ENCODE measurements around the gene JAM2. TPM values are rescaled to one million over a fixed set of nuclear protein-coding genes. Genes with fewer than 3 reads are reported as not detected.

Gene JAM2
- polyA plus RNA-seq, 1 donor from 2014 or later: 1.1 TPM

DNA sequence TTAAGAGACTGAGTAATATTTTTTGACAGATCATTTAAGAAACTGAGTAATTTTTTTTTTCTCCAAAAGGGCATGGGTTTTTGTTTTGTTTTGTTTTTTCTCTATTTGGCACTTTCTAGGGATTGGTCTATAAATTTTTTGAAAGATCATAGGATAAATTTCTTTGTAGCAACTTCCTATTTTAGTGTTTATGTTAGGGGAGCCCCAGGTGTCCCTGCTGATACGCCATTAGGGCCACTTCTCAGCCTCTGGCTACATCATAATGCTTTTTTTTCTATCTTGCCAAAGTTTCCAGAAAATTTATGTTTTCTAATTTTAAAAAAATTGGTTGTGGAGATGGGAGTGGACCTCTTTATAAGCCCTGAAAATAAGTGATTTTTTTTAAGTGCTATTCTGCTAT lies 98.4 kb downstream of the JAM2 start:
- Histone ChIP-seq H3F3A (ENCODE audit: insufficient read depth, low read length, poor library complexity, severe bottlenecking) (no peaks in the 10 kb centered on the region), H3K36me3 (ENCODE audit: insufficient read depth, low read length) (no peaks in the 10 kb centered on the region), H2AFZ (ENCODE audit: low read depth, low read length) (no peak overlapping the region), H3K79me2 (replicated peaks; ENCODE audit: insufficient read depth, low read length) (peaks cover 64% of the 10 kb centered on the region), H3K9ac (ENCODE audit: low read length) (peak overlapping the region; percentile 90), H3K9me3 (ENCODE audit: low read length) (no peaks in the 10 kb centered on the region), H3K9me2 (ENCODE audit: insufficient read depth, low read length) (no peaks in the 10 kb centered on the region), H3K27me3 (ENCODE audit: insufficient read depth, low read depth, low read length) (no peaks in the 10 kb centered on the region), H3K27ac (ENCODE audit: low read length) (no peak overlapping the region), H3K4me2 (ENCODE audit: low read length) (peak overlapping the region; percentile 12), H4K20me1 (ENCODE audit: insufficient read depth) (no peaks in the 10 kb centered on the region), H3K4me3 (ENCODE audit: low read length) (peak overlapping the region; percentile 88)
- TF ChIP-seq POLR2AphosphoS5 (IDR thresholded peaks at IDR 0.05) (no peak), EZH2 (IDR thresholded peaks at IDR 0.05; ENCODE audit: borderline replicate concordance, insufficient read depth, low read length, poor library complexity, severe bottlenecking) (no peak), MXI1 (conservative IDR thresholded peaks at IDR 0.05; ENCODE audit: poor library complexity, severe bottlenecking) (no peak), RAD21 (conservative IDR thresholded peaks at IDR 0.05) (no peak), TAF1 (IDR thresholded peaks at IDR 0.05; ENCODE audit: low read depth) (no peak), EP300 (conservative IDR thresholded peaks at IDR 0.05; ENCODE audit: poor library complexity, severe bottlenecking) (no peak), SMC3 (conservative IDR thresholded peaks at IDR 0.05; ENCODE audit: poor library complexity) (no peak)
- TF ChIP-seq, protein P1, sequence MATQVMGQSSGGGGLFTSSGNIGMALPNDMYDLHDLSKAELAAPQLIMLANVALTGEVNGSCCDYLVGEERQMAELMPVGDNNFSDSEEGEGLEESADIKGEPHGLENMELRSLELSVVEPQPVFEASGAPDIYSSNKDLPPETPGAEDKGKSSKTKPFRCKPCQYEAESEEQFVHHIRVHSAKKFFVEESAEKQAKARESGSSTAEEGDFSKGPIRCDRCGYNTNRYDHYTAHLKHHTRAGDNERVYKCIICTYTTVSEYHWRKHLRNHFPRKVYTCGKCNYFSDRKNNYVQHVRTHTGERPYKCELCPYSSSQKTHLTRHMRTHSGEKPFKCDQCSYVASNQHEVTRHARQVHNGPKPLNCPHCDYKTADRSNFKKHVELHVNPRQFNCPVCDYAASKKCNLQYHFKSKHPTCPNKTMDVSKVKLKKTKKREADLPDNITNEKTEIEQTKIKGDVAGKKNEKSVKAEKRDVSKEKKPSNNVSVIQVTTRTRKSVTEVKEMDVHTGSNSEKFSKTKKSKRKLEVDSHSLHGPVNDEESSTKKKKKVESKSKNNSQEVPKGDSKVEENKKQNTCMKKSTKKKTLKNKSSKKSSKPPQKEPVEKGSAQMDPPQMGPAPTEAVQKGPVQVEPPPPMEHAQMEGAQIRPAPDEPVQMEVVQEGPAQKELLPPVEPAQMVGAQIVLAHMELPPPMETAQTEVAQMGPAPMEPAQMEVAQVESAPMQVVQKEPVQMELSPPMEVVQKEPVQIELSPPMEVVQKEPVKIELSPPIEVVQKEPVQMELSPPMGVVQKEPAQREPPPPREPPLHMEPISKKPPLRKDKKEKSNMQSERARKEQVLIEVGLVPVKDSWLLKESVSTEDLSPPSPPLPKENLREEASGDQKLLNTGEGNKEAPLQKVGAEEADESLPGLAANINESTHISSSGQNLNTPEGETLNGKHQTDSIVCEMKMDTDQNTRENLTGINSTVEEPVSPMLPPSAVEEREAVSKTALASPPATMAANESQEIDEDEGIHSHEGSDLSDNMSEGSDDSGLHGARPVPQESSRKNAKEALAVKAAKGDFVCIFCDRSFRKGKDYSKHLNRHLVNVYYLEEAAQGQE (IDR thresholded peaks at IDR 0.05; ENCODE audit: borderline replicate concordance): no peak
- TF ChIP-seq, protein P2, sequence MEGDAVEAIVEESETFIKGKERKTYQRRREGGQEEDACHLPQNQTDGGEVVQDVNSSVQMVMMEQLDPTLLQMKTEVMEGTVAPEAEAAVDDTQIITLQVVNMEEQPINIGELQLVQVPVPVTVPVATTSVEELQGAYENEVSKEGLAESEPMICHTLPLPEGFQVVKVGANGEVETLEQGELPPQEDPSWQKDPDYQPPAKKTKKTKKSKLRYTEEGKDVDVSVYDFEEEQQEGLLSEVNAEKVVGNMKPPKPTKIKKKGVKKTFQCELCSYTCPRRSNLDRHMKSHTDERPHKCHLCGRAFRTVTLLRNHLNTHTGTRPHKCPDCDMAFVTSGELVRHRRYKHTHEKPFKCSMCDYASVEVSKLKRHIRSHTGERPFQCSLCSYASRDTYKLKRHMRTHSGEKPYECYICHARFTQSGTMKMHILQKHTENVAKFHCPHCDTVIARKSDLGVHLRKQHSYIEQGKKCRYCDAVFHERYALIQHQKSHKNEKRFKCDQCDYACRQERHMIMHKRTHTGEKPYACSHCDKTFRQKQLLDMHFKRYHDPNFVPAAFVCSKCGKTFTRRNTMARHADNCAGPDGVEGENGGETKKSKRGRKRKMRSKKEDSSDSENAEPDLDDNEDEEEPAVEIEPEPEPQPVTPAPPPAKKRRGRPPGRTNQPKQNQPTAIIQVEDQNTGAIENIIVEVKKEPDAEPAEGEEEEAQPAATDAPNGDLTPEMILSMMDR (IDR thresholded peaks at IDR 0.05; ENCODE audit: poor library complexity, severe bottlenecking): no peak

DNA sequence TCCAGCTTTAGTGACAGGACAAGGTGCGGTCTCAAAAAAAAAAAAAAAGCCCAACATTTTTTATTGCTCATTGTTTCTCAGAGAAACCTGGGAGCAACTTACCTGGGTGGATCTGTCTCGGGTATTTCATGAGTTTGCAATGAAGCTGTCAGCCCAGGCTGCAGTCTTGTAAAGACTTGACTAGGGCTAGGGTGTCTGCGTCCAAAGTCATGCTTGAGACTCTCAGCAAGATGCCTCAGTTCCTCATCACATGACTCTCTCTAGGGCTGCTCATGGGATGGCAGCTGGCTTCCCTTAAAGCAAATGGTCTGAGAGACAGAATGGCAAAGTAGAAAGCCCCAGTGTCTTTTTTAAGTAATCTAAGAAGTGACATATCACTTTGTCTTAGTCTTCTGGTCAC lies 103.8 kb downstream of the JAM2 start:
- Histone ChIP-seq H3K9me3 (ENCODE audit: low read length) (no peaks in the 10 kb centered on the region), H3K4me2 (ENCODE audit: low read length) (no peak overlapping the region), H3F3A (ENCODE audit: insufficient read depth, low read length, poor library complexity, severe bottlenecking) (no peaks in the 10 kb centered on the region), H4K20me1 (ENCODE audit: insufficient read depth) (no peaks in the 10 kb centered on the region), H3K36me3 (ENCODE audit: insufficient read depth, low read length) (no peaks in the 10 kb centered on the region), H3K79me2 (replicated peaks; ENCODE audit: insufficient read depth, low read length) (peaks cover 24% of the 10 kb centered on the region), H3K9me2 (ENCODE audit: insufficient read depth, low read length) (no peaks in the 10 kb centered on the region), H3K9ac (ENCODE audit: low read length) (no peak overlapping the region), H3K27ac (ENCODE audit: low read length) (no peak overlapping the region), H2AFZ (ENCODE audit: low read depth, low read length) (no peak overlapping the region), H3K27me3 (ENCODE audit: insufficient read depth, low read depth, low read length) (no peaks in the 10 kb centered on the region), H3K4me3 (ENCODE audit: low read length) (no peak overlapping the region)
- no peak for TF ChIP-seq POLR2AphosphoS5 (IDR thresholded peaks at IDR 0.05)
- TF ChIP-seq, protein P2 (IDR thresholded peaks at IDR 0.05; ENCODE audit: poor library complexity, severe bottlenecking): no peak
- TF ChIP-seq, protein P1 (IDR thresholded peaks at IDR 0.05; ENCODE audit: borderline replicate concordance): no peak
- TF ChIP-seq EZH2 (IDR thresholded peaks at IDR 0.05; ENCODE audit: borderline replicate concordance, insufficient read depth, low read length, poor library complexity, severe bottlenecking): no peak
- TF ChIP-seq MXI1 (conservative IDR thresholded peaks at IDR 0.05; ENCODE audit: poor library complexity, severe bottlenecking): no peak
- no peak for TF ChIP-seq RAD21 (conservative IDR thresholded peaks at IDR 0.05)
- TF ChIP-seq SMC3 (conservative IDR thresholded peaks at IDR 0.05; ENCODE audit: poor library complexity): no peak
- no peak for TF ChIP-seq TAF1 (IDR thresholded peaks at IDR 0.05; ENCODE audit: low read depth)
- TF ChIP-seq EP300 (conservative IDR thresholded peaks at IDR 0.05; ENCODE audit: poor library complexity, severe bottlenecking): no peak
